K562 (cell line): ENCODE results near the gene PARD3B. TPM values are rescaled to one million over a fixed set of nuclear protein-coding genes. Genes with fewer than 3 reads are reported as not detected.

Experiments used
- ARID2 ChIP-seq: fragments of 450-650 bp; IDR thresholded peaks from 2 replicates; pipeline ENCODE4 v1.6.1; 2017; ENCODE audit warnings: antibody characterized with exemption, mild to moderate bottlenecking
- CEBPB ChIP-seq: fragments of 450-650 bp; IDR thresholded peaks from 2 replicates; pipeline ENCODE4 v1.6.1; 2016; ENCODE audit warnings: missing genetic modification characterization, missing compliant biosample characterization
- ZNF175 ChIP-seq: fragments of 200-800 bp; sonication (Bioruptor generic); IDR thresholded peaks from 2 replicates; pipeline ENCODE4 v1.6.1; 2016; ENCODE audit warnings: low read depth, mild to moderate bottlenecking, missing genetic modification characterization, missing compliant biosample characterization
- ZZZ3 ChIP-seq: fragments of 450-650 bp; IDR thresholded peaks from 2 replicates; pipeline ENCODE4 v1.6.1; 2016; ENCODE audit warnings: antibody characterized with exemption, mild to moderate bottlenecking, moderate library complexity
- polyA plus RNA-seq, 8 experiments: library from polyadenylated mRNA; depleted of rRNA in 4 of 8; stranded (reverse) in 5 of 8; unstranded in 3 of 8; fragments of >200 nt; fragmentation: Nextera tagmentation in 2 of 8; fragmentation: Illumina TruSeq in 1 of 8; extraction: Ambion mirVana in 2 of 8; extraction: Trizol in 1 of 8; gene quantifications; 2 replicates each; pipeline versions ENCODE4 v1.2.1 to v1.2.3, GENCODE V29; 2011 to 2014; ENCODE audit warnings: inconsistent platforms in 1 of 8, missing spikeins in 1 of 8
- total RNA-seq, 7 experiments: library from RNA; depleted of rRNA in 6 of 7; stranded (reverse); fragments of >200 nt in 6 of 7; fragmentation: Illumina TruSeq in 2 of 7; extraction: Trizol in 2 of 7; gene quantifications; 2 replicates each; pipeline versions ENCODE4 v1.2.1 to v1.2.3, GENCODE V29; 2011 to 2021; ENCODE audit warnings: low replicate concordance in 1 of 7
- TF ChIP-seq, protein P1 (sequence below), 2 experiments: fragments of 450-650 bp; IDR thresholded peaks; 2 replicates each; pipeline ENCODE4 v1.6.1; 2016; ENCODE audit warnings: mild to moderate bottlenecking in 2 of 2, borderline replicate concordance in 1 of 2, low read depth in 1 of 2, moderate library complexity in 1 of 2
- TF ChIP-seq, protein P2 (sequence below), 2 experiments: fragments of 450-650 bp; formaldehyde crosslinking in 1 of 2; IDR thresholded peaks; 2 replicates each; pipeline versions ENCODE4 v1.4.0 to v1.6.1; 2014 to 2020; ENCODE audit warnings: mild to moderate bottlenecking in 2 of 2, borderline replicate concordance in 1 of 2, low read depth in 1 of 2
- TF ChIP-seq, protein P3 (sequence below), 2 experiments: IDR thresholded peaks in 1 of 2; conservative IDR thresholded peaks in 1 of 2; 2 replicates each; pipeline ENCODE4 v1.6.1; 2016; ENCODE audit warnings: low read depth in 2 of 2, mild to moderate bottlenecking in 1 of 2, missing compliant biosample characterization in 1 of 2, missing genetic modification characterization in 1 of 2, moderate library complexity in 1 of 2

Gene PARD3B
- total and polyA plus RNA-seq, 9 of the 15 experiments (the other 6 are each of a cell fraction or from before 2014, with no cell fraction given), result 0.15 to 3.0 (median 1.1) TPM

DNA sequence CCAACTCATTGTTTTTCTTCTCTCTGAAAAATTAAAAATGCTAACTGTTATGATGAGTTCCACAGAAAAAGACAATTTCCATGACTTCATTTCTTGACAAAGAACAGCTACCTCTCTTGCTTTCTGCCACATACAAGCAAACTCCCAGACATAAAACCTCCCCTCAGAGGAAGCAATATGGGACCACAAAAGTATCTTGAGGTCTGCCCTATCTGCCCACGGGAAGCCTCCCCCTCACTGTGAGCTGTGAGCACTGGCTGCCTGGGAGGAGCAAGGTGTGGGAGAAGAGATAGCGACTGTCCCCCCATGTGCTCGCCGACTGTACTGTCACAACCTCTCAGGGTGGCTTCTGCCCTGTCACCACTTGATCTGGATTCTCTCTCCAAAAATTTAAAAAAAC lies 1067.4 kb downstream of the PARD3B start (continued):
- TF ChIP-seq, protein P1, sequence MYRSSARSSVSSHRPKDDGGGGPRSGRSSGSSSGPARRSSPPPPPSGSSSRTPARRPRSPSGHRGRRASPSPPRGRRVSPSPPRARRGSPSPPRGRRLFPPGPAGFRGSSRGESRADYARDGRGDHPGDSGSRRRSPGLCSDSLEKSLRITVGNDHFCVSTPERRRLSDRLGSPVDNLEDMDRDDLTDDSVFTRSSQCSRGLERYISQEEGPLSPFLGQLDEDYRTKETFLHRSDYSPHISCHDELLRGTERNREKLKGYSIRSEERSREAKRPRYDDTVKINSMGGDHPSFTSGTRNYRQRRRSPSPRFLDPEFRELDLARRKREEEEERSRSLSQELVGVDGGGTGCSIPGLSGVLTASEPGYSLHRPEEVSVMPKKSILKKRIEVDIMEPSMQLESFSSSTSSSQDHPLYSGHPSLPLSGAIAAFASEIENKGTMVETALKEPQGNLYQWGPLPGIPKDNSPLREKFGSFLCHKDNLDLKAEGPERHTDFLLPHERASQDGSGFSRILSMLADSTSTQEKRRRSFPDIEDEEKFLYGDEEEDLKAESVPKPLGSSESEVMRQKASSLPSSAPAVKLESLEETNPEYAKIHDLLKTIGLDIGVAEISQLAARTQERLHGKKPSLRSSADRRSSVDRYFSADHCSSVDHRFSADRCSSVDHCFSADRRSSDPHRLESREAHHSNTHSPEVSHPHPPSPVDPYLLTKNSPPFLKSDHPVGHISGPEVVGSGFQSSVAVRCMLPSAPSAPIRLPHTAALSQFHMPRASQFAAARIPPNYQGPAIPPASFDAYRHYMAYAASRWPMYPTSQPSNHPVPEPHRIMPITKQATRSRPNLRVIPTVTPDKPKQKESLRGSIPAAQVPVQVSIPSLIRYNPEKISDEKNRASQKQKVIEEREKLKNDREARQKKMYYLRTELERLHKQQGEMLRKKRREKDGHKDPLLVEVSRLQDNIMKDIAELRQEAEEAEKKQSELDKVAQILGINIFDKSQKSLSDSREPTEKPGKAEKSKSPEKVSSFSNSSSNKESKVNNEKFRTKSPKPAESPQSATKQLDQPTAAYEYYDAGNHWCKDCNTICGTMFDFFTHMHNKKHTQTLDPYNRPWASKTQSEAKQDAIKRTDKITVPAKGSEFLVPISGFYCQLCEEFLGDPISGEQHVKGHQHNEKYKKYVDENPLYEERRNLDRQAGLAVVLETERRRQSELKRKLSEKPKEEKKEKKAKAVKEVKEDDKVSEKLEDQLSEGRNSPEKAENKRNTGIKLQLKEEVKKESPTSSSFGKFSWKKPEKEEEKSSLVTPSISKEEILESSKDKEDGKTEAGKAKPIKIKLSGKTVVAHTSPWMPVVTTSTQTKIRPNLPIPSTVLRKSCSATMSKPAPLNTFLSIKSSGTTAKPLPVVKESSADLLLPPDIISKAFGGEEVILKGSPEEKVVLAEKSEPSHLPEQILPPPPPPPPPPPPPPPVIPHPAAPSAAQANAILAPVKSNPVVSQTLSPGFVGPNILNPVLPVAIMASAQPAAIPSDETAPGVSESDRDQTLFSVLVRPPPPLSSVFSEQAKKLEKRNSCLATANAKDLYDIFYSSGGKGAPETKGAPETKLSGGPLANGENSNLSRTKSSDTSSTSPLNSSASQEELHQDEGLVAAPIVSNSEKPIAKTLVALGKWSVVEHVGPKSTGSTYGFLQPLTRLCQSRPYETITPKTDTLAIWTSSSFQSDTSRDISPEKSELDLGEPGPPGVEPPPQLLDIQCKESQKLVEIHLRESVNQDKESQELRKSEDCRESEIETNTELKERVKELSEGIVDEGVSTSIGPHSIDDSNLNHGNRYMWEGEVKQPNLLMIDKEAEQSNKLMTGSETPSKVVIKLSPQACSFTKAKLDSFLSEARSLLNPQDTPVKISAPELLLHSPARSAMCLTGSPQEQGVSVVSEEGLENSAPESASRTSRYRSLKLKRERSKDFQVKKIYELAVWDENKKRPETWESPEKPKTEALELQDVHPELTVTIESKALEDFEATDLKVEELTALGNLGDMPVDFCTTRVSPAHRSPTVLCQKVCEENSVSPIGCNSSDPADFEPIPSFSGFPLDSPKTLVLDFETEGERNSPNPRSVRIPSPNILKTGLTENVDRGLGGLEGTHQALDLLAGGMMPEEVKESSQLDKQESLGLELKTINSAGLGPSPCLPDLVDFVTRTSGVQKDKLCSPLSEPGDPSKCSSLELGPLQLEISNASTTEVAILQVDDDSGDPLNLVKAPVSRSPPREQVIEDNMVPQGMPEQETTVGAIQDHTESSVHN (IDR thresholded peaks at IDR 0.05; ENCODE audit: borderline replicate concordance in 1 of 2, low read depth in 1 of 2), result no peak
- TF ChIP-seq CEBPB, result no peak
- TF ChIP-seq, protein P2, sequence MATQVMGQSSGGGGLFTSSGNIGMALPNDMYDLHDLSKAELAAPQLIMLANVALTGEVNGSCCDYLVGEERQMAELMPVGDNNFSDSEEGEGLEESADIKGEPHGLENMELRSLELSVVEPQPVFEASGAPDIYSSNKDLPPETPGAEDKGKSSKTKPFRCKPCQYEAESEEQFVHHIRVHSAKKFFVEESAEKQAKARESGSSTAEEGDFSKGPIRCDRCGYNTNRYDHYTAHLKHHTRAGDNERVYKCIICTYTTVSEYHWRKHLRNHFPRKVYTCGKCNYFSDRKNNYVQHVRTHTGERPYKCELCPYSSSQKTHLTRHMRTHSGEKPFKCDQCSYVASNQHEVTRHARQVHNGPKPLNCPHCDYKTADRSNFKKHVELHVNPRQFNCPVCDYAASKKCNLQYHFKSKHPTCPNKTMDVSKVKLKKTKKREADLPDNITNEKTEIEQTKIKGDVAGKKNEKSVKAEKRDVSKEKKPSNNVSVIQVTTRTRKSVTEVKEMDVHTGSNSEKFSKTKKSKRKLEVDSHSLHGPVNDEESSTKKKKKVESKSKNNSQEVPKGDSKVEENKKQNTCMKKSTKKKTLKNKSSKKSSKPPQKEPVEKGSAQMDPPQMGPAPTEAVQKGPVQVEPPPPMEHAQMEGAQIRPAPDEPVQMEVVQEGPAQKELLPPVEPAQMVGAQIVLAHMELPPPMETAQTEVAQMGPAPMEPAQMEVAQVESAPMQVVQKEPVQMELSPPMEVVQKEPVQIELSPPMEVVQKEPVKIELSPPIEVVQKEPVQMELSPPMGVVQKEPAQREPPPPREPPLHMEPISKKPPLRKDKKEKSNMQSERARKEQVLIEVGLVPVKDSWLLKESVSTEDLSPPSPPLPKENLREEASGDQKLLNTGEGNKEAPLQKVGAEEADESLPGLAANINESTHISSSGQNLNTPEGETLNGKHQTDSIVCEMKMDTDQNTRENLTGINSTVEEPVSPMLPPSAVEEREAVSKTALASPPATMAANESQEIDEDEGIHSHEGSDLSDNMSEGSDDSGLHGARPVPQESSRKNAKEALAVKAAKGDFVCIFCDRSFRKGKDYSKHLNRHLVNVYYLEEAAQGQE (IDR thresholded peaks at IDR 0.05; ENCODE audit: borderline replicate concordance), result no peak
- TF ChIP-seq, protein P2 (CRISPR knock-in tag; IDR thresholded peaks at IDR 0.05; ENCODE audit: low read depth), result no peak
- TF ChIP-seq, protein P3, sequence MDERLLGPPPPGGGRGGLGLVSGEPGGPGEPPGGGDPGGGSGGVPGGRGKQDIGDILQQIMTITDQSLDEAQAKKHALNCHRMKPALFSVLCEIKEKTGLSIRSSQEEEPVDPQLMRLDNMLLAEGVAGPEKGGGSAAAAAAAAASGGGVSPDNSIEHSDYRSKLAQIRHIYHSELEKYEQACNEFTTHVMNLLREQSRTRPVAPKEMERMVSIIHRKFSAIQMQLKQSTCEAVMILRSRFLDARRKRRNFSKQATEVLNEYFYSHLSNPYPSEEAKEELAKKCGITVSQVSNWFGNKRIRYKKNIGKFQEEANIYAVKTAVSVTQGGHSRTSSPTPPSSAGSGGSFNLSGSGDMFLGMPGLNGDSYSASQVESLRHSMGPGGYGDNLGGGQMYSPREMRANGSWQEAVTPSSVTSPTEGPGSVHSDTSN (CRISPR knock-in tag; IDR thresholded peaks at IDR 0.05; ENCODE audit: low read depth), result no peak
- TF ChIP-seq, protein P3 (tag; conservative IDR thresholded peaks at IDR 0.05; ENCODE audit: low read depth), result no peak
- no peak for TF ChIP-seq ARID2
- no peak for TF ChIP-seq ZNF175 (CRISPR knock-in tag)
- no peak for TF ChIP-seq ZZZ3
